ENCODE results near the gene SMIM44.
"Not testable (repeated sequence)": the region's sequence is repeated elsewhere in the genome, so short reads cannot be mapped to it uniquely, and the experiment has no call there.

The SMIM44 gene

DNA sequence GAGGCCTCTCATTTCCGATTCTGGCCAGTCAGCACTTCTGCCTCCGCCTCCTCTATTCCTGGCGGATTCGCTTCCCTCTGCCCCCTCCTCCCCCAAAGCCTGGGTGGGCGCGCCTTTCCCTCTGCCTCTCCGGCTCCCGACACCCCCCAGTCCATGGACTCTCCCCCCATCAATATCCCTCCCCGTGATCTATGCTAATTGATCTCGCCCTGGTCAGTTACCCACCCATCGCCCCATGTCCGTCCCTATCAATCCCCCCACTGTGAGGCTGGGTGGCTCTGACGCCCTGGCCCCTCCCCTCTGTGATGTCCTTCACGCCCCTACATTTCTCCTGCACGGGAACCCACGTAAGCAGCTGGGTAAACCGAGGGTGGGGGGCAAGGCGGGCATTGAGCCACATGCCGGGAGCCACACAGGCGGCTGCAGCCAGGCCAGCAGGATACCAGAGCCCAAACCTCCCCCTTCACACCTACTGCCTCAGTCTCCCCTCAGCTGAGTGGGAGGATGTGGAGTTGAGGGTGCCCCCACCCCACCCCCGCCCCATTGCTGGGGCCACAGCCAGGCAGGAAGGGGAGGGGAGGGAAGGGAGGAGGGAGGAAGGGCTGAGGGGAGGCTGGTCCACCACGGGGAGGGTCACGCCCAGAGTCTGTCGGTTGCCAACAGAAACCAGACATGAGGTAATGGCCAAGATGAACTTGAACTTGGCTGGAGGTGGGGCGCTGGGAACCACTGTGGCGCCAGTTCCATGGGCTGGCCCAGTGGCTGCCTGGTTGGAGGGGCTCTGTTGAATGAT lies 24.0 kb downstream of the SMIM44 start:
- DNase-seq, result peak in 51 of 58 donors; percentile 18 to 82 (median 54)

DNA sequence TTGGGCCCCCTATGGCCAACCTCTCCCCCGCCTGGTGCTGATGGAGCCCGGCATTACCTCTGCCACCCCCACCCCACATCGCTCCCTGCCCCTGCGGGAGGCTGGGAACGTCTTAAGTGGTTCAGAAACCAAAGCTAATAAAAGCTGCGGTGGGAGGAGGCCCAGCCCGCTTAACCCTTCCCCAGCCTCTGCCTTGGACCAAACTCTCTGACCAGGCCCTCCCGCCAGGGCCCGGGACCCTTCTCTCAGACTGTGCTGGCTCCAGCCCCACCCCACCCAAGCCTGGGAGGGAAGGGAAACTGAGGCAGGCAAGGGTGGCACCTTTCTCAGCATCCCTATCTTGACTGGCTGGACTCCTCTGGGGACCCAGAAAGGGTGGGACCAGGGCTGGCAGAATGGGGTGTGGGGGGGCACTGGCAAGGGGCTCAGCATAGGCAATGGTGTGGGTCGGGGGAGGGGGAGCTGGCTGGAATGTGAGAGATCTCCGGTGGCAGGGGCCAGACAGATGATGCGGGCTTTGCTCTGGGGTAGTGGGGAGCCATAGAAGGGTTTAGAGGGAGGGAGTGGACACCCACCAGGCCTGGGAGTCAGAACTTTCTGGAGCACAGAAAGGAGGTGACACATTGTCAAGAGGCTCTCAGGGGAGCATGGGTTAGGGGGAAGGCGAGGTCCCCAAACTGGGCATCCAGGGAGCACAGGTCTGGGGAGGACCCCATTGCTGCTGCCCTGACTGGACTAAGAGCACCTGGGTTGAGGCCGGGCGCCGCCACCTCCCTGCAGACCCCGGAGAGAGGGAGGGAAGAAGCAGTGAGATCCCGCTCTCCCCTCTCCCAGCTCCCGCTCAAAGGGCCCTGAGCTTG lies 24.8 kb downstream of the SMIM44 start:
- DNase-seq, result peak in 3 of 58 donors; percentile 7 to 24 (median 22)

DNA sequence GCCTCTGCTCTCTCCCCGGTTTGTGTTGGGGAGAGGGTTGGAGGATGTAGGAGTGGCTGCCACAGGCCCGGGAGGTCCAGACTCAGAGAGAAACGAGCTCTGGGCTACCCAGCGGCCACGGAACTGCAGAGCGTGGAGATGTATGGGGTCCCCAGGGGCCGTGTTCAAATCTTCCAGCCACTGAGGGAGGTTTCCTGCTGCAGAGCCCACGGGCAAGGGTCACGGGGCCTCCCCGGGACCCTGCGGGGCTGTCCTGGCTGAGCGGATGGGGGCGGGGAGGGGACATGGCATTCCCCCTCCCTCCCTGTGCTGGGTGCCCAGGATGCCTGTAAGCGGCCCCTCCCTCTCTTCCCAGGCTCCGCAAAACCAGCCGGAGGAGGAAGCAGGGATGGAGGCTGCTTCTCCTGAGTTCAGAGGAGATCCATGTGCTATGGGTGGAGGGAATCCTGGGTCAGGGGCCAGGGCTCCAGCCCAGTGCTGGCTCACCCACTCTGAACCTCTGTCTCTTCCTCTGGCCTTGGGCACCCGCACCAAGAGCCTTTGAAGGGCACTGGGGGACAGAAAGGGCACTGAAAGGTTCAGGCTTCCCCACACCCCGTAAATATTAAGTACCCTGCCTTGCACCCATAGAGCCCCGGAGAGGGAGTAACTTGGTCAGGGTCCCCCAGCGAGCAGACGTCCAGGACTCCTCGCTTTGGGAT lies 25.6 kb downstream of the SMIM44 start:
- DNase-seq, result no peak

DNA sequence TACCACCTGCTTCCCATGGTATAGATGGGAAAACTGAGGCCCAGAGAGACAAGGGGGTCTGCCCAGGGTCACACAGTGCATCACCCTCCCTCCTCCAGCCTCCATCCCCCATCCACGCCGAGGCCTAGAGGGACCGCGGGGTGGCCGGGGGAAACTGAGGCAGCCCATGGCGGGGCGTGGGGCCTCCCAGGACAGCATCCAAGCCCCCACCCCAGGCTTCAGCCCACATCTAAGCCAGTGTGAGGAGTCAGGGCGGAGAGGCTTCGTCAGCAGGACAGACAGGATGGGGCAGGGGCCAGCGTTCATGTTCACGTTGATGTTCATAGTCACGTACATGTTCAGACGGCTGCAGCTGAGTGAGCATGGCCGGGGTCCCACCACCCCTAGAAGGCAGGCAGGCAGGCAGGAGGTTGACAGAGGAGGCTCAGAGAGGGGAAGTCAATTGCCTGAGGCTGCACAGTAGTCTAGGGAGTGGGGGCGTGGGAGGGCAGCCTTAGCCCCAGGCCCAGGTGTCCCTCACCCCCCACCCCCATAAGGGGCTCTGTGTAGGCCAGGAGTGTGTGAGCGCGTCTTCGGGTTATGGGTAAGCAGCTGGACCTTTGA lies 26.2 kb downstream of the SMIM44 start:
- DNase-seq, result no peak

DNA sequence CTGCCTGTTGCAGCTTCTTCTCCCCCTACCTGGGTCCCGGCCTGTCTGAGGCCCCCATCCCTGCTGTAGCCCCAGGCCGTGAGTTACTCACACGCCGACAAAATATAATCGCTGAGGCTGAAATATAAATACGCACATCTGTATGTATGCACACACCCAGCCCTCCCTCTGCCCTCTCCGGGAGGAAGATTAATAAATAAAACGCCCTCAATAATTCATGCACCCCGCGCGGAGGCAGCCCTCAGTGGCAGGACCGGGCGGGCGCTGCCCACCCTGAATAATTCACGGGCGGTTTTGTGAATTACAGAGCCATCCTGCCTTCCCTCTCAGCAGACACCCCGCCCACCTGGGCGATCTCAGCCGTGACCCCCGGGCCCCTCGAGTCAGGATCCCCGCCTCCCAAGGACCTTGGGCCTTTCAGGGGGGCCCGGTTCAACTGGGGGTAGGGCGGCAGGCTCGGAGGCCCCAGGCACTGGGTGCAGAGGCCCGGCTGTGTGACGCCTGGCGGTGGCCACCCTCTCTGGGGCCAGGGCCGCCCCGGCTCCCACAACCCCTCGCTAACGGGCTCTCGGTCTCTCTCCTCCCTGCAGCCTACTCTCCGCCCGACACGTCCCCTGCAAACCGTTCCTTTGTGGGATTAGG lies 27.2 kb downstream of the SMIM44 start:
- DNase-seq, result no peak

DNA sequence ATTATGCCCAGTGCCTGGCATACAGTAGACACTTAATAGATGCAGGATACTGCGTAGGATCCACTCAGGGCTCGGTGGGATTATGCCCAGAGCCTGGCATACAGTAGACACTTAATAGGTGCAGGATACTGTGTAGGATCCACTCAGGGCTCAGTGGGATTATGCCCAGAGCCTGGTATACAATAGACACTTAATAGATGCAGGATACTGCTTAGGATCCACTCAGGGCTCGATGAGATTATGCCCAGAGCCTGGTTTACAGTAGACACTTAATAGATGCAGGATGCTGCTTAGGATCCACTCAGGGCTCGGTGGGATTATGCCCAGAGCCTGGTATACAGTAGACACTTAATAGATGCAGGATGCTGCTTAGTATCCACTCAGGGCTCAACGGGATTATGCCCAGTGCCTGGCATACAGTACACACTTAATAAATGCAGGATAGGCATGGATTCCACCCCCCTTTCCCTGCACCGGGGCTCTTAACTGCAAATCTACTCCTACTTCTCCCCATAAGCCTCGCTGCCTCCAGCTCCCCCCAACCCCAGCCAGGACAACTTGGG lies 27.8 kb downstream of the SMIM44 start:
- DNase-seq, result no peak

DNA sequence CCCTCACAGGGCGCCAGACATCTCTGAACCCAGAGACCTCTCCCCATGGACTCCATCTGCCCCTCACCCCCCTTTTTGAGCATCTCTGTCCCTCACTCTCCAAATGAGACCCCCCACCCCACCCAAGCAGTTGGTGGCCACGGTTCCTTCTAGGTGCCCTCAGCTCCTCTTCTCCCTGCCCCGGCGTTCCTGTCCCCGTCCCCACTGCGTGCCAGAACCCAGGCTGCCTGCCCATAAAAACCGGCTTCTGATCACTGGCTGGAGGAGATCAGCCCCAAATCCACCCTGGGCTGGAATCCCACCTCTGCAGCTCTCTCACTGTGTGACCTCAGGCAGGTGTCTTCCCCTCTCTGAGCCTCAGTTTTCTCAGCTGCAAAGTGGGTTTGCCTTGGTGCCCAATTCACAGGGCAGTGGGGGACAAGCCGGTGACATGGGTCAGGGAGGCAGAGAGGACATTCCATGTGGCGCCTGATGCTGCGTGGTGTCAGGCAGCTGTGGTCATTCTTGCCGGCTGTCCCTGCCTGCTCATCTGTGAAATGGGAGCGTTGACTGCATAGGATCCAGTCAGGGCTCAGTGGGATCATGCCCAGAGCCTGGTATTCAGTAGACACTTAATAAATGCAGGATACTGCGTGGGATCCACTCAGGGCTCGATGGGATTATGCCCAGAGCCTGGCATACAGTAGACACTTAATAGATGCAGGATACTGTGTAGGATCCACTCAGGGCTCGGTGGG lies 28.4 kb downstream of the SMIM44 start:
- DNase-seq, result no peak

DNA sequence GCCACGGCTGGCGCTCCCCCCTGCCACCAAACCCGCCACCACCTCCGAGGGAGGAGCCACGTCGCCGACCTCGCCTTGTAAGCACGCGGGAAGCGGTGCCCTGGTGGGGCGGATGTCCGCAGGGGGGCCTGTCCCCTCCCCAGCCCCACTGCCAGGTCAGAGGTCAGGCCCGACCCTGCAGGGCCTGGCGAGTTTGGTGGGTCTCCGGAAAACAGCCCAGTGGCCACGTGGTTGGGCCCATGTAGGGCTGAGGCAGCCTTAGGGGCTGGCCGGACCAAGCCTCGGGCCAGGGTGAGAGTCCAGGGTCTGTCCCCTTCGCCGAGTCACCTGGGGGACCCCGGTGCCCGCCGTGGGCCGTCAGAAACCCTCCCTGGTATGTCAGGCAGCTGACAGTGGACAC lies 29.4 kb downstream of the SMIM44 start:
- DNase-seq, result no peak

DNA sequence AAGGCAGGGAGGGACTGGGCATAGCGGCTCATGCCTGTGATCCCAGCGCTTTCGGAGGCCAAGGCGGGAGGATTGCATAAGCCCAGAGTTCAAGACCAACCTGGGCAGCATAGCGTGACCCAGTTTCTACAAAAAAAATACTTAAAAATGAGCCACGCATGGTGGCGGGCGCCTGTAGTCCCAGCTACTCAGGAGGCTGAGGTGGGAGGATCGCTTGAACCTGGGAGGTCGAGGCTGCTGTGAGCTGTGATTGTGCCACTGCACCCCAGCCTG lies 30.4 kb downstream of the SMIM44 start:
- not testable (repeated sequence) for DNase-seq

DNA sequence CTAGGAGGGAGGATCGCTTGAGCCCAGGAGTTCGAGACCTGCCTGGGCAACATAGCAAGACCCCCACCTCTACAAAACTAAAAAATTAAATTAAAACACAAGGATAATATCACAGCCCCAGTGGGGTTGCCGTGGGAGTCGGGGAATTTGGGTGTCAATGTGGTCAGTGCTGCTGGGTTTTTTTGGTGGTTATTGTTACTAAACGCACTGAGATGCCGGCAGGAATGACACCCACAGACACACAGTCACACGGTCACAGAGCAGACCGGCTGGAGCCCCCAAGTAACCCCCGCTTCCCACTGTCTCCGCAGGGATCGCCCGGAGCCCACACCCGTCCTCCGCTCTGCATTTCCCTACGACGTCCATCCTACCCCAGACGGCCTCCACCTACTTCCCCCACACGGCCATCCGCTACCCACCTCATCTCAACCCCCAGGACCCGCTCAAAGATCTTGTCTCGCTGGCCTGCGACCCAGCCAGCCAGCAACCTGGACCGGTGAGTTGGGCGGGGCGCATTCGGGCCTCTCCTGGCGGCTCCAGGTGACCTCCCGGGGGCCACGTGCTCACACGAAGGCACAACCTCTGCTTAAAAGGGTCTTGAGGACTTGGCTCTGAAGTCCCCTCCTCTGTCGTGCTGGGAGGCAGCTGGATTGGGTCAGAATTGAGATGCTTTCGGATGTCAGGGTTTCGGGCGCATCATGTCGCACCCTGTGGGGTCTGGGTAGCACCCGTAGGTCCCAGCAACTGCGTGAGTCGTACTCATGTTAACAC lies 30.9 kb downstream of the SMIM44 start:
- no peak for DNase-seq

DNA sequence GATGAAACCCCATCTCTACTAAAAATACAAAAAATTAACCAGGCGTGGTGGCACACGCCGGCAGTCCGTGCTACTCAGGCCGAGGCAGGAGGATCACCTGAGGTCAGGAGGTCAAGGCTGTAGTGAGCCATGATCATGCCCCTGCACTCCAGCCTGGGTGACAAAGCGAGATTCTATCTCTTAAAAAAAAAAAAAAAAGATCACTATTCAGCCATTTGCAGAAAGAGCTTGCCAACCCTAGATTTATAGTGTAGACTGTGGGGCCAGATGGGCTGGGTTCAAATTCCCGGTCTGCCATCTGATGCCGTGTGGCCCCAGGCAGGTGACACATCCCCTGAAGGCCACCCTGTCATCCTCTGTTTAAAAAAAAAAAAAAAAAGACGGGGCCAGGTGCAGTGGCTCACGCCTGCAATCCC lies 31.8 kb downstream of the SMIM44 start:
- no peak for DNase-seq

DNA sequence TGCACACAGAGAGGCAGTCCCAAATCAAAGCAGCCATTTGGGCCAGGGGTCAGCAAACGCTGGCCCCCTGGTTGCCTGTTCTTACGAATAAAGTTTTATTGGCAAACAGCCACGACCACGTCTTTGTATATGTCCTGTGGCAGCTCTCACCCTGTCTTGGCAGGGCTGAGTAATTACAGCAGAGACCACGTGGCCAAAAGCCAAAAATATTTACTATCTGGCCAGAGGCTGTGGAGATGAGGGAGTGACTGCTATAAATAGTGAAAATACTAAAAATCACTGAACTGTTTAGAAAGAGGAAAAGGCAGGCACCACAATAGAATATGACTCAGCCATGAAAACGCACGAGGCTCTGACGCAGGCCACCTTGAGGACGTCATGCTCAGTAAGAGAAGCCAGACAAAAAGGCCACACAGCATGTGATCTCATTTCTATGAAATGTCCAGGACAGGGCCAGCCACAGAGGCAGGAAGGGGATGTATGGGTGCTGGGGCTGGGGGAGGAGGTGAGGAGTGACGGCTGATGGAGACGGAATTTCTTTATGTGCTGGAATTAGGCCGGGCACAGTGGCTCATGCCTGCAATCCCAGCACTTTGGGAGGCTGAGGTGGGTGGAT lies 32.3 kb downstream of the SMIM44 start:
- peak in 12 of 58 donors; percentile 6 to 77 (median 32) for DNase-seq

DNA sequence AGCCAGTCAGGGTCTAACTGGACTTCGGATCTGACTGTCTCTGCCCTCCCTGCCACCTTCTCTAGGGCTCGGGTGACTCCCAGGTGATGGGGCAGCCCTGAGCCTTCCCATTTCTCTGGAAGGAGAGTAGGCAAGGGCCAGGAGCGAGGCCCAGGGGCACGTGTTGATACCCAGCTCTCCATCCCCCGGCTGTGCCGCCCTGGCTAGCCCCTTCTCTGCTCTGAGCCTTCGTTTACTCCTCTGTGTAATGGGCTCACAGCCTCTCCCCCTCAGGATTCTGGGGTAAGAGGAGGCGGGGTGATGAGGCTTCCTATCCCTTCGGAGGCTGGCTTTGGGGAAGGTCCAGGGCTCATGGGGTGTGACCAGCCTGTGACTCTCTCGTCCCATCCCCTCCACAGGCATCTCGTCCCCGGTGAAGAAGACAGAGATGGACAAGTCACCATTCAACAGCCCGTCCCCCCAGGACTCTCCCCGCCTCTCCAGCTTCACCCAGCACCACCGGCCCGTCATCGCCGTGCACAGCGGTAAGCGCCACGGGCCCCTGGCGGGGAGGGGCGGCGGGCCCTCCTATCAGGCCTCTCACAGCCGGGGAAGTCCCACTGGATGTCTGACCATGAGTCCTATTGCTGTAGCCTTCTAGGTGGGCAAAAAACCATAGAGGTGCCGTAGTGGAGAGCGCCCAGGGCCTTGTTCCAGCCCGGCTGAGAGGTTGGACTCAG lies 34.5 kb downstream of the SMIM44 start:
- no peak for DNase-seq

DNA sequence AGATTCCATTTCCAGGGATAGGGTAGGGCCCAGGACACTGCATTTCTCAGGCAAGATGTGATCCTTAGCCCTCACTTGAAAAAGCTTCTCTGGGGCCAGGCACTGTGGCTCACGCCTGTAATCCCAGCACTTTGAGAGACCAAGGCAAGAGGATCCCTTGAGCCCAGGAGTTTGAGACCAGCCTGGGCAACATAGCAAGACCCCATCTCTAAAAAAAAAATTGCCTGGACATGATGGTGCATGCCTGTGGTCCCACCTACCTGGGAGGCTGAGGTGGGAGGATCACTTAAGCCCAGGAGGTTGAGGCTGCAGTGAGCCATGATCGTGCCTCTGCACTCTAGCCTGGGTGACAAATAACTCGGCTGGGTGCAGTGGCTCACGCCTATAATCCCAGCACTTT lies 36.6 kb downstream of the SMIM44 start:
- DNase-seq, result not testable (repeated sequence)

DNA sequence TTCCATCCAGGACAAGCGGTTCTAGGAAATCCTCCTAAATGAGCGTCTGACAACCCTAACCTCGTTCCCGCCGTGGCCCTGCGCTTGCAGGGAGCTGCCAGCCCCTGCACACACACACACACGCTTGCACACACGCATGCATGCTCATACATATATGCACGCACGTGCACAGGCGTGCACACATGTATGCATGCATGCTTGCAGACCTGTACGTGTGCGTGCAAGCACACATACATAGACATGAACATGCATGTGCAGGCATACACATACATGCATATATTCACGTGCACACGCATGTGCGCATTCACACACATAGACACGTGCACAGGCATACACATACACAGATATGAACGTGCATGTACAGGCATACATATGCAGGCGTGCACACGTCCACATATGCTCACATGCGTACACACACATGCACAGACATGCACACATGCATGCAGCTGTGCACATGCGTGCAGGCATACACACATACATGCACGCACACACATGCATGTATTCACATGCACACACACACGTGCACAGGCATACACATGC lies 38.5 kb downstream of the SMIM44 start:
- DNase-seq, result no peak

DNA sequence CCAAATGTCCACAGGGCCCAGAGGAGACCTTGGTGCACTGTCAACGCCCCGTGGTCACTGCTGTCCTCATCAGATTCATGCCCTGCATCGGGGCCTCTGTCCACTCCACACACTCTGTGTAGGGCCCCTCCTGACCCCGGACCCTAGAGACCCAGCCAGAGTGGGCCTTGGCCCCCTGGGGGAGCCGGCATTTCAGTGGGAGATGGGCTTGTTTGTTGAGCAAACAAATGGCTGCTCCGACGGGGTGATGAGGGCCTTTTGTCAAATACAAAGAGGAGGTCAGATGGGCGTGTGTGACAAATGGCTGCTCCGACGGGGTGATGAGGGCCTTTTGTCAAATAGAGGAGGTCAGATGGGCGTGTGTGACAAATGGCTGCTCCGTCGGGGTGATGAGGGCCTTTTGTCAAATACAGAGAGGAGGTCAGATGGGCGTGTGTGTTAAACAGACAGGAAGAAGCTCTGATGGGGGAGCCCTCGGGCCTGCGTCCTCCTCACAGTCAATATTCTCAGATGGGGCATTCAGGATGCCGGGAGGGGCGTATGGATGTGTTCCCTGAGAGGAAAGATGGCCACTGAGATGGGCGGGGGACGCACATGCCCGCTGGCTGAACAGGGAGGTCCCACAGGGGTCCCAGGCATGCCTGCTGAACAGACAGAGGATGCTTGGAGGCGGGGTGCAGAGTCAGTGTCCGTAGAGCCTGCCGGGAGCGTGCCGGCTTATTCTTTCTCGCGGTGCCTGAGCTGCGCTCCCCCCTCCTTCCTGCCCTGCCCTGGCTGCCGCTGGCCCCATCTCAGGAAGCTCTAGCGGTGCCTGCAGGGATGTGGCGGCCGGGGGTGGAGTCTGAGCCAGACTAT lies 39.2 kb downstream of the SMIM44 start:
- peak in 26 of 58 donors; percentile 5 to 87 (median 30) for DNase-seq

All from anterior cingulate cortex (tissue), 58 donors.